ENCODE measurements around the gene ADGRG6.
"Not testable (repeated sequence)": the region's sequence is repeated elsewhere in the genome, so short reads cannot be mapped to it uniquely, and the experiment has no call there.

The ADGRG6 gene

GRCh38 chr6:142452993-142453392 is 151.2 kb downstream of the ADGRG6 start:
- no peak for DNase-seq

- DNase-seq: not testable (repeated sequence)
Observed at GRCh38 chr6:142454196-142454595, 152.4 kb downstream of the ADGRG6 start.

GRCh38 chr6:142454848-142455247 is 153.0 kb downstream of the ADGRG6 start:
- not testable (repeated sequence) for DNase-seq

- DNase-seq: no peak
Observed at GRCh38 chr6:142455957-142456589, 154.3 kb downstream of the ADGRG6 start.

GRCh38 chr6:142457638-142458406 is 156.0 kb downstream of the ADGRG6 start:
- no peak for DNase-seq

- DNase-seq: no peak
Observed at GRCh38 chr6:142458836-142459235, 157.0 kb downstream of the ADGRG6 start.

- no peak for DNase-seq
Observed at GRCh38 chr6:142459271-142459670, 157.5 kb downstream of the ADGRG6 start.

GRCh38 chr6:142462260-142462659 is 160.5 kb downstream of the ADGRG6 start:
- no peak for DNase-seq

- no peak for DNase-seq
Observed at GRCh38 chr6:142463988-142464387, 162.2 kb downstream of the ADGRG6 start.

GRCh38 chr6:142469220-142469619 is 167.4 kb downstream of the ADGRG6 start:
- DNase-seq: no peak

GRCh38 chr6:142470421-142470820 is 168.6 kb downstream of the ADGRG6 start:
- no peak for DNase-seq

GRCh38 chr6:142474531-142475289 is 172.9 kb downstream of the ADGRG6 start:
- DNase-seq: no peak

- no peak for DNase-seq
Observed at GRCh38 chr6:142476452-142476851, 174.6 kb downstream of the ADGRG6 start.

- peak in 1 of 2 experiments; percentile 46 for DNase-seq
Observed at GRCh38 chr6:142478117-142478516, 176.3 kb downstream of the ADGRG6 start.

- DNase-seq: no peak
Observed at GRCh38 chr6:142481466-142481865, 179.7 kb downstream of the ADGRG6 start.

GRCh38 chr6:142482249-142482648 is 180.4 kb downstream of the ADGRG6 start:
- no peak for DNase-seq

- DNase-seq: no peak
Observed at GRCh38 chr6:142482974-142483373, 181.2 kb downstream of the ADGRG6 start.

GRCh38 chr6:142485256-142485655 is 183.4 kb downstream of the ADGRG6 start:
- no peak for DNase-seq

- DNase-seq: no peak
Observed at GRCh38 chr6:142489722-142490610, 188.2 kb downstream of the ADGRG6 start.

All from stimulated activated CD4-positive, alpha-beta T cell treated with anti-CD3 and anti-CD28 coated beads, Interleukin-4, amount 100 ng/mL, for 4 hours (primary cell).